NCI-H146 treated with DMSO at 0.1 percent for 48 hours (cell line): ENCODE results near the gene CLSTN2.

Experiments used
- DNase-seq: peaks from one replicate; lab custom pipeline; 2025; ENCODE audit not compliant: unreplicated experiment; lab: John Stamatoyannopoulos, UW

Gene CLSTN2

GRCh38 chr3:140051019-140051957 lies 116.3 kb downstream of the CLSTN2 start:
- peak; percentile 83 for DNase-seq

- DNase-seq, result peak; percentile 43
These were observed 118.1 kb downstream of the CLSTN2 start for GRCh38 chr3:140052771-140053702.

DNA sequence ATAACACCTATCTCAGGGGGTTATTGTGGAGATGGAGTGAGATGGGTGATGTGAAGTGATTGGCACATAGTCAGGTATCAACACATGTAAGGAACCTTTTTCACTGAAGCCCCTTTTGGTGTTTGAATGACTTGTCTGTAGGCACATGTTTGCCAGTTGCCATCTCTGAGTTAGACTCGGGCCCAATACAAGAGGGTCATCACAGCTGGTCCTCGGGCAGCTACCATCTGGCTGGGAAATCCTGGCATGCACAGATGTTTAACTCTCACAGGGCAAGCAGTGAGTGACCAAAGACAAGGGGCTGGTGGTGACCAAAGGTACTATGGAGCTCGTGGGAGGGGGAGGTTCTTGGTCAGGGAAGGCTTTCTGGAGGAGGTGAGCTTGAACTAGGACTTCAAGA lies 118.8 kb downstream of the CLSTN2 start:
- no peak for DNase-seq

- DNase-seq, result no peak
These were observed 120.3 kb downstream of the CLSTN2 start for GRCh38 chr3:140055092-140055791.

GRCh38 chr3:140056047-140056446 lies 121.1 kb downstream of the CLSTN2 start:
- no peak for DNase-seq

- DNase-seq, result no peak
These were observed 126.2 kb downstream of the CLSTN2 start for GRCh38 chr3:140061211-140061610.

- DNase-seq, result no peak
These were observed 127.5 kb downstream of the CLSTN2 start for GRCh38 chr3:140062461-140062860.

DNA sequence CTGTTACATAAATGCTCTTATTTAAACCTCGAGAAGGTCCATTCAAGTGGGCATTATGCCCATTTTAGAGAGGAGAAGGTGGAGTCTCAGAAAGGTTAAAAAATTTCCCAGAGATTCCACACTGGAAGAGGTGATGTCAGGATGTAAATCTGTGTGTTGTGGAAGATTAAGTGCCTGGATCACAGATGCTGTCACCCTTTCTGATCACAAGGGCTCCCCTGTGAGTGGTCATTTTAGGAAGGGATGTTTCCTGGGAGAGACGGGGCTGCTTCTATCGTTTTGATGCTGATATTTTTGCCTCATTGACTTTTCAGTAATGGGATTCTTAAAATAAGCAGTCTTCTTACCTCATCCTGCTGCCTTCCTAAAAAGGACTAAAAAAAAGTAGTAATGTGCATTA lies 132.5 kb downstream of the CLSTN2 start:
- no peak for DNase-seq

GRCh38 chr3:140068494-140069017 lies 133.6 kb downstream of the CLSTN2 start:
- DNase-seq, result no peak

DNA sequence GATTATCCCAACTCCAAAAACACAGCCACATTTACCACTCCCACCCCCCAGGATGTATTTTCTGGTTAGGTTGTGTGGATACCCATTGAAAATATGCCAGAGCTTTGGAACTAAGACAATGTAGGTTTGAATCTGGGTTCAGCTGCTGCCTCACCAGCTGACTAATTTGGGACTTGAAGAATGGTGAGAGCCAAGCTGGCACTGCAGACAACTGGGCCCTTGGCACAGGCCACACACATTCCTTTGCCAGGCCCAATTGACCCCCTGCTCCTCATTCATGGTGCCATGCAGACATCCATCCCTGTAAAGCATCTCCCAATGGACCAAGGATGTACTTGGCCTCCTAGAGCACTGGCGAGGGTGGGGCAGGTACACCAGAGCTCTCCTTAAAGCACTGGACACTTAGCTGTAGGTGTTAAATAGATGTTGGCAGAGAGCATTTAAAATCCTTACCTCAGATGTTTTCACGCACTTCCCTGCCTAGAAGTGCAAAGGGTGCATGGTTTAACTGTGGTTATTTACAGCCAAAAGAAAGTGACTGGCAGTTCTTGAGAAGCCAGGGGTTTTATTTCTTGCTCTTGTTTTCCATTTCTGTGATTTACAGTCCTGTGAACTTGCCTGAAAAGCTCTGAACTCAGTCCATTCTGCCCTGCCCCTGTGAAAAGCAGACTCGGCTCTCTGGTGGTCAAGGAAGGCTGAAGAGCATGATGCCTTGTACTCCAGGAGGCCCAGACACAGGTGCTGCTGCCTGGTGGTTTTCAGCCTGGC lies 138.5 kb downstream of the CLSTN2 start:
- no peak for DNase-seq

DNA sequence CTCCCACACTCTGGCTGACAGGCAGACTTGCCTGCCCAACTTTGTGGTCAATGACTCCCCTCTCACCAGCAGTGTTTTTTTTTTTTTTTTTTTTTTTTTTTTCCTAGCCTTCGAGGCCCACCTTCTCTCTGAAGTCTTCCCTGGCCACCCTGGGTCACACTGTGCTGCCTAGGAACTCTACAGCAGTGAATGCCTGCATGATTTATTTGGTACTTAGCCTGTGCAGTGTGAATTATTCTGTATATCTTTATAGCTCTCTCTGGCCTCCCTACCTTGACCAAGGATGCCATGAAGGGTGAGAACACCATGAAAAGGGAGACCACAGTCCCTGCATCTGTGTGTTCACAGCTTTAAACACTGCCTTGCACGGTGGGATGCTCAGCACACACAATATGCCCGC lies 141.6 kb downstream of the CLSTN2 start:
- DNase-seq, result no peak

- no peak for DNase-seq
These were observed 142.4 kb downstream of the CLSTN2 start for GRCh38 chr3:140077406-140077805.

DNA sequence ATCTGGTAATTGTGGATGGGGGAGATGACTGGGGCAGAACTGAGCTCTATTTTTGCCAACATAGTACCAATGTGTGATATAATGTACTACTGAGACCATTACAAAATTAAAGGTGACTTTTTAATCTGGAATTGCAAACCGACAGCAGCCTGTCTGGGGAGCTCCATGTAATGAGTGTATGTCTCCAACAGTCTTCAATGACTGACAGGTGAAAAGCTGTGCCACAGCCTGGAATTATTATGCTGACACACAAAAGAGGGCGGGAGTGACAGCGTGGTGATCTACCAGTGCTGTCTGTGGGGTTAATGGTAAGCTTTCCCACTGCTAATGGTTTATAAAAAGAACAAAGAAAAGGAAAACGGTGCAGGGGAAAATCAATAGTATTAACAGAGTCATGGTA lies 143.4 kb downstream of the CLSTN2 start:
- DNase-seq, result peak; percentile 91

- DNase-seq, result peak; percentile 77
These were observed 144.0 kb downstream of the CLSTN2 start for GRCh38 chr3:140078940-140079339.

GRCh38 chr3:140081887-140082286 lies 146.9 kb downstream of the CLSTN2 start:
- DNase-seq, result peak; percentile 65

DNA sequence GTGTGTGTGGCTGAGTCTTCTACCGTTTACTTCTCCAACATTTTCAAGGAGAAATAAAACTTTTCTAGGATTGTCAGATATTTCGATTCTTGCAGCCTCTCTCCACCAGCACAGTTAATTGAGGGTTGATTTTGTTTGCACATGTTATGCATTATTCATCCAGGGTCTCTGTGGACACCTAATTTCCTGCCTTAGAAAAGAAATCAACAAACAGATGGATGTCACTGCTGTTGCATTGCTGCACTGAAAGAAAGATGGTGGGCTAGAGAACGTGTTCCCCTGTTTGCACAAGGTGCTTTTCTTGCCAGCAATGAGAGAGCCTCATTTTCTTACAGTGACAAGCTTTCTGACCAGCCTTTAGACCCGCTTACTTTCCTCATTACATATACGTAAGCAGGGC lies 150.0 kb downstream of the CLSTN2 start:
- DNase-seq, result peak; percentile 29

DNA sequence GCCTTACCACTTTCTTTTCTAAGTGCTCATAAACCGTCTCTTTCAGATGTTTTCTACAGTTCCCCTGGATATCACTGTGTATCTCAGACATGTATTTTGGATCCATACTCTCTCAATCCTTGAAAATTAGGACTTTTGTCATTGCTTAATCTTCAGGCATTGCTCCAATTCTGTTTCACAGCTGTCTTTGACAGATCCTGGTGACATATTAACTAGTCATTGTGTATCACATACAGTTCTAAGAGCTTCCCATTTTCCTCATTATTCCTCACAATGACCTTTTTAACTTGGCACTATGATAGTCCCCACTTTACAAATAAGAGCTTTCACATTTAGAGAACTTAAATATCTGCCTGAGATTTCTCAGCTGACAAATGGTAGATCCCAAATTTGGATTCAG lies 151.7 kb downstream of the CLSTN2 start:
- no peak for DNase-seq

DNA sequence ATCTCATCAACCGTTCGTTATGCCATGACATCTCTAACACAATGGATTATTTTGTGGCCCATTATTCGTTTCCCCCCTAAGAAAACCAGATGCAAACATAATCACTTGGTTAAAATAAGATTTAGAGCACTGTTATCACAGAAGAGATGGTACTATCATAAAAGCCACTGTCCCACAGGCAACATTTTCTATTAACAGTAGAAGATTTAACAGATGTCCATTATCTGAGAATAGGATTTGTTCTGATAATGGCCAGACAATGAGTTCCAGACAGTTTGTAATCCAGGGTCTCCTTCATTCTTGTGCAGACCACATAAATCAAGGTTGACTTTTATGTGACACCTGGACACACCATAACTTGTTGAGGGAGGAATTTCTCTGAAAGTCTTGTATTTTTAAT lies 153.1 kb downstream of the CLSTN2 start:
- no peak for DNase-seq

DNA sequence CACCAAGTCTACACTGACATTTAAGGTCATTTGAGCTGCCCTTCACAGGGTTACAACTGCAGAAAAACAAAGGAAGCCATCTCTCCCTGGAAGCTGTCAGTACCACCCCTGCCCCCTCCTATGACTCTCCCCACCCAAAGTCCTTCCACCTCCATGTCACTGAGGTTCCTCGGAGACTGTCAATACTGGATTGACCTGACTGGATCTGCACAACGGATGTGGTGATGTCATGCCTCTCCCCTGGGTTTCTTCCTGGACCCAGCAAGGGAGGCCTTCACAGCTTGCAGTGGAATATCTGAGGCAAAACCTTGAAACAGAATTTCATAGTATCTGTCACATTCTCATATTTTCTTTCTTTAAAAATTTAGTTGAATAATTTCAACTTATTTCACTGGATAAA lies 153.5 kb downstream of the CLSTN2 start:
- DNase-seq, result peak; percentile 34

DNA sequence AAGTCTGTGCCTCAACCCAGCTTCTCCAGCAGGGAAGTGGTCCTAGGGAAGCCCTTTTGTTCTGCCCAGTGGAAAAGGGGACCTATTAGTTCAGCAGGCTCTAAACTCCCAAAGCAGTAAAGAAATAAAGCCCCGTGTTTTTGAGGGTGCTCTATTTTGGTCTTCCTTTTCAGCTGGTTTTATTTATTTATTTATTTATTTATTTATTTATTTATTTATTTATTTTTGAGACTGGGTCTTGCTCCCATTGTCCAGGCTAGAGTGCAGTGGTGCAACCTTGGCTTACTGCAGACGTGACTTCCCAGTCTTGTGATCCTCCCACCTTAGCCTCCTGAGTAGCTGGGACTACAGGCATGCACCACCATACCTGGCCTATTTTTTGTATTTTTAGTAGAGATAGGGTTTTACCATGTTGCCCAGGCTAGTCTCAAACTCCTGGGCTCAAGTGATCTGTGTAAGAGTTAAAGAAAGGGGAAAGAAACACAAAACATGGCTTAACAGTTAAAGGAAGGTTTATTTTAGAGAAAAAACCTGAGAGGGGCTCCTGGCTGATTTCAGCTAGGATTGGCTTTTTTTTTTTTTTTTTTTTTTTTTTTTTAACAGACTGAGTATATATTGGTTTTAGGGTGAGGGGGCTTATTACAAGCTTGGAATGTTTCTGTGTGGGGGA lies 154.6 kb downstream of the CLSTN2 start:
- DNase-seq, result no peak
